Measurements from ENCODE around the gene ENTPD2.

ENTPD2 gene

DNA sequence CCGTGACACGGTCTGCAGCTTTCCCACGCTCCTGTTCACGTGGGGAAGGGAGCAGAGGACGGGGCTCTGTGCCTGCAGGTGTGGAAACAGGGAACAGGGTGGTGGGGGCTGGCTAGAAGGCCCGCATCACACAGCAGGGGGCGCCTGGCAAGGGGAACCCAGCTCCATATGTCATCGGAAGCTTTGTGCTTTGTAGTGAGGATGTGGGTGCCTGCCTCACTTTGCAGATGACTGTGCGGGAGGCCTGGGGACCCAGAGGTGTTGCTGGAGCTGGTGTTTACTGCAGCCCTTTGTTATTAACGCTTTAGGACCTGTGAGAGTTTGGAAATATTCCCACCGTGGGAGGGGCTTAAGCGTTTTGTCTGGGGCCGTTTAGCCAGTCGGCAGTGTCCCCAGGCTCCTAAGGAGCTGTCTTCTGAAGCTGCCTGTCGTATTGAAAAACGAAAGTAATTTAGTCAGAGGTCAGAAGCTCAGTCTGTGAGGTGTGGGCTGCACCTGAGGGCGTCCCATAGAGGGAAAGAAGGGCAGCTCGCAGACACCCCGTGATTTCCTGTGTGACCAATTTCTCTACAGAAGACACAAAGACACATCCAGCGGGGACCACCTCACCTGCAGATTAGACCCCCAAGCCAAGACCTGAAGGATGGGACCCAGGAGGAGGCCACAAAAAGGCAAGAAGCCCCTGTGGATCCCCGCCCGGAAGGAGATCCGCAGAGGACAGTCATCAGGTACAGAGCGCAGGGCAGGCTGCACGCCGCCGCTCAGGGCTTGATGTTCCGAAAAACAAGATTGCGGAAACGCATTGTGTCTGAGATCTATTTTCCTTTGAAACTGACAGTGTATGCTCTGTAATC is 42.0 kb upstream of the ENTPD2 start:
- POLR2A ChIA-PET: interaction anchor here (1.9 kb wide), 1 partner anchor 9 kb away, joined by 6 read pairs; the partner anchor contains the start of gene MAN1B1
- CTCF ChIA-PET: interaction anchor here (1.0 kb wide), 1 partner anchor 9 kb away, joined by 3 read pairs; the partner anchor contains the start of gene MAN1B1
- TF ChIP-seq TARDBP (IDR thresholded peaks at IDR 0.05) (no peak), FOXM1 (IDR thresholded peaks at IDR 0.05; ENCODE audit: borderline replicate concordance) (no peak), SUZ12 (IDR thresholded peaks at IDR 0.05) (no peak), ZNF384 (IDR thresholded peaks at IDR 0.05) (no peak), FOXK2 (IDR thresholded peaks at IDR 0.05) (no peak), ELF4 (IDR thresholded peaks at IDR 0.05) (no peak), CTBP1 (IDR thresholded peaks at IDR 0.05; ENCODE audit: borderline replicate concordance) (no peak), BHLHE40 (IDR thresholded peaks at IDR 0.05; ENCODE audit: borderline replicate concordance) (no peak), ARNT (IDR thresholded peaks at IDR 0.05) (no peak), NFRKB (IDR thresholded peaks at IDR 0.05) (no peak), LEF1 (IDR thresholded peaks at IDR 0.05; ENCODE audit: borderline replicate concordance) (no peak)
- TF ChIP-seq, protein P1, sequence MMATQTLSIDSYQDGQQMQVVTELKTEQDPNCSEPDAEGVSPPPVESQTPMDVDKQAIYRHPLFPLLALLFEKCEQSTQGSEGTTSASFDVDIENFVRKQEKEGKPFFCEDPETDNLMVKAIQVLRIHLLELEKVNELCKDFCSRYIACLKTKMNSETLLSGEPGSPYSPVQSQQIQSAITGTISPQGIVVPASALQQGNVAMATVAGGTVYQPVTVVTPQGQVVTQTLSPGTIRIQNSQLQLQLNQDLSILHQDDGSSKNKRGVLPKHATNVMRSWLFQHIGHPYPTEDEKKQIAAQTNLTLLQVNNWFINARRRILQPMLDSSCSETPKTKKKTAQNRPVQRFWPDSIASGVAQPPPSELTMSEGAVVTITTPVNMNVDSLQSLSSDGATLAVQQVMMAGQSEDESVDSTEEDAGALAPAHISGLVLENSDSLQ (IDR thresholded peaks at IDR 0.05): no peak
- no peak for DNase-seq (ENCODE audit: extremely low spot score)

- no peak for DNase-seq (ENCODE audit: extremely low spot score)
- ChIA-PET CTCF (interaction anchor here (1.0 kb wide), 1 partner anchor 42 kb away, joined by 3 read pairs; no protein-coding TSS in a partner anchor), POLR2A (interaction anchor here (1.6 kb wide), 1 partner anchor 19 kb away, joined by 4 read pairs; the partner anchor contains the start of gene SAPCD2)
- no peak for TF ChIP-seq TARDBP (IDR thresholded peaks at IDR 0.05)
- TF ChIP-seq NFRKB (IDR thresholded peaks at IDR 0.05): no peak
- TF ChIP-seq ELF4 (IDR thresholded peaks at IDR 0.05): no peak
- no peak for TF ChIP-seq FOXM1 (IDR thresholded peaks at IDR 0.05; ENCODE audit: borderline replicate concordance)
- no peak for TF ChIP-seq ARNT (IDR thresholded peaks at IDR 0.05)
- TF ChIP-seq HDGF (IDR thresholded peaks at IDR 0.05; ENCODE audit: borderline replicate concordance): no peak
- TF ChIP-seq, protein P1 (IDR thresholded peaks at IDR 0.05): no peak
Observed at GRCh38 chr9:137089232-137089947, 35.5 kb upstream of the ENTPD2 start.

GRCh38 chr9:137088121-137088520 is 34.3 kb upstream of the ENTPD2 start:
- ChIA-PET CTCF (interaction anchor here (1.0 kb wide), 1 partner anchor 41 kb away, joined by 3 read pairs; no protein-coding TSS in a partner anchor), POLR2A (interaction anchor here (1.0 to 1.1 kb wide), 2 partner anchors 9 to 153 kb away, joined by 3 to 4 read pairs; partner anchors contain the start of gene TUBB4B)
- TF ChIP-seq ARNT (IDR thresholded peaks at IDR 0.05) (no peak), ELF4 (IDR thresholded peaks at IDR 0.05) (no peak), BHLHE40 (IDR thresholded peaks at IDR 0.05; ENCODE audit: borderline replicate concordance) (no peak), TARDBP (IDR thresholded peaks at IDR 0.05) (no peak), SP1 (IDR thresholded peaks at IDR 0.05) (no peak), SUZ12 (IDR thresholded peaks at IDR 0.05) (no peak), L3MBTL2 (conservative IDR thresholded peaks at IDR 0.05) (no peak), NFRKB (IDR thresholded peaks at IDR 0.05) (no peak), LEF1 (IDR thresholded peaks at IDR 0.05; ENCODE audit: borderline replicate concordance) (no peak), CTBP1 (IDR thresholded peaks at IDR 0.05; ENCODE audit: borderline replicate concordance) (no peak), FOXA1 (IDR thresholded peaks at IDR 0.05) (no peak), FOXM1 (IDR thresholded peaks at IDR 0.05; ENCODE audit: borderline replicate concordance) (no peak)
- TF ChIP-seq, protein P1 (IDR thresholded peaks at IDR 0.05): no peak
- no peak for DNase-seq (ENCODE audit: extremely low spot score)

- no peak for DNase-seq (ENCODE audit: extremely low spot score)
- CTCF ChIA-PET: interaction anchor here (1.2 to 1.6 kb wide), 3 partner anchors 20 to 41 kb away, joined by 6 to 8 read pairs (median 6); no protein-coding TSS in a partner anchor
- POLR2A ChIA-PET: interaction anchor here (1.0 to 2.4 kb wide), 15 partner anchors 8 to 153 kb away, joined by 3 to 27 read pairs (median 4); partner anchors contain the start of genes LRRC26, SAPCD2 and TUBB4B
- TF ChIP-seq HDGF (IDR thresholded peaks at IDR 0.05; ENCODE audit: borderline replicate concordance) (no peak), L3MBTL2 (conservative IDR thresholded peaks at IDR 0.05) (no peak), SP1 (IDR thresholded peaks at IDR 0.05) (no peak), FOXK2 (IDR thresholded peaks at IDR 0.05) (no peak), BHLHE40 (IDR thresholded peaks at IDR 0.05; ENCODE audit: borderline replicate concordance) (no peak), FOXA1 (IDR thresholded peaks at IDR 0.05) (no peak), ZNF384 (IDR thresholded peaks at IDR 0.05) (no peak), FOXM1 (IDR thresholded peaks at IDR 0.05; ENCODE audit: borderline replicate concordance) (no peak)
Observed at GRCh38 chr9:137087409-137087925, 33.6 kb upstream of the ENTPD2 start.

Measured in HEK293T (cell line).